Loucy (cell line): Measurements from ENCODE around the gene ADCY7.

Experiments used
- H2AFZ ChIP-seq: fragments of 200-600 bp; sonication (generic); 2 replicates; pipeline ENCODE4 v1.6.0; 2016; ENCODE audit warnings: antibody characterized with exemption, mild to moderate bottlenecking, low read length, moderate library complexity
- H3F3A ChIP-seq: fragments of 200-600 bp; 2 replicates; pipeline ENCODE4 v1.6.0; 2016; ENCODE audit warnings: antibody characterized with exemption, low read depth, mild to moderate bottlenecking
- H3K27me3 ChIP-seq: fragments of 200-600 bp; sonication (generic); 2 replicates; pipeline ENCODE4 v1.6.1; 2014; ENCODE audit warnings: low read length, mild to moderate bottlenecking; ENCODE audit not compliant: insufficient read depth, poor library complexity, severe bottlenecking
- H3K36me3 ChIP-seq: fragments of 200-600 bp; sonication (generic); 2 replicates; pipeline ENCODE4 v1.6.1; 2016; ENCODE audit warnings: low read length; ENCODE audit not compliant: insufficient read depth
- H3K4me1 ChIP-seq: fragments of 200-600 bp; sonication (generic); 2 replicates; pipeline ENCODE4 v1.5.1; 2014; ENCODE audit warnings: low read length, mild to moderate bottlenecking; ENCODE audit not compliant: insufficient read depth, poor library complexity, severe bottlenecking
- H3K4me2 ChIP-seq: fragments of 200-600 bp; sonication (generic); 2 replicates; pipeline ENCODE4 v1.6.0; 2014; ENCODE audit warnings: antibody characterized with exemption, low read length, low read depth, mild to moderate bottlenecking; ENCODE audit not compliant: poor library complexity, severe bottlenecking
- H3K4me3 ChIP-seq: fragments of 200-600 bp; sonication (generic); 2 replicates; pipeline ENCODE4 v1.5.1; 2014; ENCODE audit warnings: low read length, mild to moderate bottlenecking, mixed read lengths; ENCODE audit not compliant: poor library complexity, severe bottlenecking
- H3K79me2 ChIP-seq: fragments of 200-600 bp; sonication (generic); 2 replicates; pipeline ENCODE4 v1.6.1; 2014; ENCODE audit warnings: low read length; ENCODE audit not compliant: insufficient read depth
- H3K9ac ChIP-seq: fragments of 200-600 bp; sonication (generic); 2 replicates; pipeline ENCODE4 v1.6.0; 2014; ENCODE audit warnings: mild to moderate bottlenecking, low read depth, low read length, moderate library complexity; ENCODE audit not compliant: poor library complexity, severe bottlenecking
- H3K9me2 ChIP-seq: fragments of 200-600 bp; sonication (generic); replicated peaks from 2 replicates; pipeline ENCODE4 v1.6.1; 2016; ENCODE audit warnings: low read depth, low read length, mixed read lengths
- H3K9me3 ChIP-seq: fragments of 200-600 bp; sonication (generic); 2 replicates; pipeline ENCODE4 v1.6.1; 2014; ENCODE audit warnings: mild to moderate bottlenecking, antibody characterized with exemption, low read length, low read depth; ENCODE audit not compliant: insufficient read depth
- H4K20me1 ChIP-seq: fragments of 200-600 bp; sonication (generic); 2 replicates; pipeline ENCODE4 v1.6.0; 2014; ENCODE audit warnings: antibody characterized with exemption, low read length, mild to moderate bottlenecking; ENCODE audit not compliant: insufficient read depth, poor library complexity, severe bottlenecking
- EZH2phosphoT487 ChIP-seq: fragments of 200-600 bp; IDR thresholded peaks from 2 replicates; pipeline ENCODE4 v1.6.1; 2018; ENCODE audit warnings: antibody characterized with exemption, mild to moderate bottlenecking, moderate library complexity, borderline replicate concordance
- TF ChIP-seq, protein P1 (sequence below): fragments of 200-600 bp; sonication (generic); conservative IDR thresholded peaks from 2 replicates; pipeline ENCODE4 v1.5.1; 2014; ENCODE audit warnings: mild to moderate bottlenecking, antibody characterized with exemption, low read length

Gene ADCY7

DNA sequence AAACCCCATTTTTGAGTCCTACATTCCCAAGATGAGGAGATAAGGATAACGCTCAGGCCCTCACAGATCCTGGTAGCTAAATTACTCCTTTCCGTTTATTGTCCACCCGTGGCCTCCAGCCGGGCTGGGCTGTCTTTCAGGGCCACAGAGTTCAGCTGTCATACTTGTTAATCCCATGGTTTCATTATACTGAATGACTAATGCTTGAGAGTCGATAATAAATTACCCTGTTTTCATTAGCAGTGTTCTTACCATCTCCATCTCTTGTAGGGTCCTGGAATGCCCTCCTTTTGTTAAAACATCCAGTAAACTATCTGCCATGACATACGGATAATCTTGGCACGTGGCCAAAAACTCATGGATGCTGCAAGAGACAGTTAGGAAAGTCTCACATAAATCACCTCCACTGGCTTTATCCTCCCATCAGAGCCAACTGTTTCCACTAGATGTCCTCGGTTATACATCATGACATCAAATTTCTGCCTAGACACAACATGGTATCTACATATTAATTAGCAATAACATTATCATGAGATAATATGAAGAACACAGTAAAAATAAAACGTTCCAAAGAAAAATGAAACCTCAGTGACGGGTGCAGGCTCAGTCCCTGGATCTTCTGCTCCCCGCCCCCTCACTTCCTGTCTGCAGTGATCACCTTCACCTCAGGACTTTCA is 57.1 kb downstream of the ADCY7 start:
- no peaks in the 10 kb centered on the region for H3K27me3 ChIP-seq
- peaks cover 23% of the 10 kb centered on the region for H3K4me1 ChIP-seq
- no peak overlapping the region for H3K4me3 ChIP-seq
- H3K9ac ChIP-seq = no peak overlapping the region
- no peaks in the 10 kb centered on the region for H3K9me3 ChIP-seq
- no peaks in the 10 kb centered on the region for H3K79me2 ChIP-seq
- no peak overlapping the region for H3K4me2 ChIP-seq
- H3K36me3 ChIP-seq = peaks cover 88% of the 10 kb centered on the region
- no peaks in the 10 kb centered on the region for H3K9me2 ChIP-seq
- H2AFZ ChIP-seq = no peak overlapping the region
- TF ChIP-seq, protein P1, sequence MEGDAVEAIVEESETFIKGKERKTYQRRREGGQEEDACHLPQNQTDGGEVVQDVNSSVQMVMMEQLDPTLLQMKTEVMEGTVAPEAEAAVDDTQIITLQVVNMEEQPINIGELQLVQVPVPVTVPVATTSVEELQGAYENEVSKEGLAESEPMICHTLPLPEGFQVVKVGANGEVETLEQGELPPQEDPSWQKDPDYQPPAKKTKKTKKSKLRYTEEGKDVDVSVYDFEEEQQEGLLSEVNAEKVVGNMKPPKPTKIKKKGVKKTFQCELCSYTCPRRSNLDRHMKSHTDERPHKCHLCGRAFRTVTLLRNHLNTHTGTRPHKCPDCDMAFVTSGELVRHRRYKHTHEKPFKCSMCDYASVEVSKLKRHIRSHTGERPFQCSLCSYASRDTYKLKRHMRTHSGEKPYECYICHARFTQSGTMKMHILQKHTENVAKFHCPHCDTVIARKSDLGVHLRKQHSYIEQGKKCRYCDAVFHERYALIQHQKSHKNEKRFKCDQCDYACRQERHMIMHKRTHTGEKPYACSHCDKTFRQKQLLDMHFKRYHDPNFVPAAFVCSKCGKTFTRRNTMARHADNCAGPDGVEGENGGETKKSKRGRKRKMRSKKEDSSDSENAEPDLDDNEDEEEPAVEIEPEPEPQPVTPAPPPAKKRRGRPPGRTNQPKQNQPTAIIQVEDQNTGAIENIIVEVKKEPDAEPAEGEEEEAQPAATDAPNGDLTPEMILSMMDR = peak; percentile 58
- TF ChIP-seq EZH2phosphoT487 = no peak
- H4K20me1 ChIP-seq = peaks cover 4% of the 10 kb centered on the region
- H3F3A ChIP-seq = peaks cover 9% of the 10 kb centered on the region

DNA sequence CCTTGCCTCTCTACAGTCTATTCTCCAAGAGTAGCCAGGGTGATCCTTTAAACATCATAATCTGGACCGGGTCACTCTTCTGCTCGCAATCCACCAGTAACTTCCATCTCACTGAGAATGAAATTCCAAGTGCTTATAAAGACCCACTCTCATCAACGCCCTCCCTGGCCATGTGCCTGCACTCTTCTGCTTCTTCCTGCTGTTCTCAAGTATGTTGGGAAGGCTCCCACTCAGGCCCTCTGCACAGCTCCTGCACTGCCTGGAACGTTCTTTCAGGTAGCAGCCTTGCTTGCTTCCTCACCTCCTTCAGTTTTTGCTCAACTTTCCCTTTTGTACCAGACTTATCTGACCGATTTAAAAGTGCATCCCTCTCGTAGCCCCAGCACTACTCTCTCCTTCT is 58.0 kb downstream of the ADCY7 start:
- no peak overlapping the region for H2AFZ ChIP-seq
- H3K27me3 ChIP-seq = no peaks in the 10 kb centered on the region
- no peaks in the 10 kb centered on the region for H3K9me2 ChIP-seq
- peaks cover 93% of the 10 kb centered on the region for H3K36me3 ChIP-seq
- H3K9me3 ChIP-seq = no peaks in the 10 kb centered on the region
- no peaks in the 10 kb centered on the region for H3K79me2 ChIP-seq
- H3K4me1 ChIP-seq = peaks cover 16% of the 10 kb centered on the region
- no peak overlapping the region for H3K9ac ChIP-seq
- no peak overlapping the region for H3K4me3 ChIP-seq
- peaks cover 4% of the 10 kb centered on the region for H4K20me1 ChIP-seq
- H3K4me2 ChIP-seq = no peak overlapping the region
- H3F3A ChIP-seq = peaks cover 3% of the 10 kb centered on the region; the same call in 1 of the 2 replicates
- no peak for TF ChIP-seq EZH2phosphoT487
- TF ChIP-seq, protein P1 = no peak

DNA sequence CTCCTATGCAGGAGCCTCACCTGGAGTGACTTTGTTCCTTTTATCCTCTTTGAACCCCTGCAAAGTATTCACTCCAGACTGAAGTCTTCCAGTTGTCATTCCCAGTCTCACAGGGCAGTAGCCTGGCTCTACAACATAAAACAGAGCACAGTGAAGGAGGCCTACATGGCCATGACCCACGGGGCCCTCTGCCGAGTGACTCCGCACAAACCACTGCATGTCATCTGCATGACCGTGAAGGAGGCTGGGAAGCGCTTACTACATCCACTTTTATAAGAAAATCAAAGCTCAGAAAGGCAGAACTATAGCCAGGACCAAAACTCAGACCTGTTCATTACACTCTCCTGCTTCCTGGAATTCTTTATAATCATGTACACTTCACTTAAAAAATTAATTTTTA is 59.9 kb downstream of the ADCY7 start:
- Histone ChIP-seq H3F3A (no peaks in the 10 kb centered on the region), H3K4me1 (no peaks in the 10 kb centered on the region), H3K9me3 (no peaks in the 10 kb centered on the region), H3K4me2 (no peak overlapping the region), H3K79me2 (no peaks in the 10 kb centered on the region), H3K27me3 (no peaks in the 10 kb centered on the region), H3K9ac (no peak overlapping the region), H3K9me2 (no peaks in the 10 kb centered on the region), H2AFZ (no peak overlapping the region), H4K20me1 (peaks cover 4% of the 10 kb centered on the region), H3K4me3 (no peak overlapping the region), H3K36me3 (peaks cover 92% of the 10 kb centered on the region)
- no peak for TF ChIP-seq EZH2phosphoT487
- TF ChIP-seq, protein P1 = no peak
